Measurements from ENCODE around the gene CIB1.

DNA sequence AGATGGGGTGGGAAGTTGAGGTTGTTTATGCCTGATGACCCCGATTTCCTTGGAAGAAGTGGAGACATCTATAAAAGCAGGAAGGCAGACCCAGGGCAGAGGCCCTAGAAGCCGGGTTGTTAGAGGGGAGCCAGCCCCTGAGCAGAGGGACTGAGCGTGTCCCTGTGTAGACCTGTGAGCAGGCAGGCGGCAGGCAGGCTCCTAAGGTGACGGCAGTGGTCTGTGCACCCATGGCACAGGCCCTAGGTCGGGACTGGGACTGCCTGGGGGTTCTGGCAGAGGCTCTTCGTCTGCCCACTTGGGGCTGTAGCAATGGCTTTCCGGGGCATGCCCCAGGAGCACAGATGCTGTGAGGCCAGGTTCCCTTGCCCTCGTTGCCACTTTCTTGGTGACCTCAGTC, 22.7 kb downstream of the CIB1 start:
- TF ChIP-seq EZH2phosphoT487 (IDR thresholded peaks at IDR 0.05; ENCODE audit: low read depth, severe bottlenecking, unreplicated experiment) = no peak
- TF ChIP-seq, protein P1, sequence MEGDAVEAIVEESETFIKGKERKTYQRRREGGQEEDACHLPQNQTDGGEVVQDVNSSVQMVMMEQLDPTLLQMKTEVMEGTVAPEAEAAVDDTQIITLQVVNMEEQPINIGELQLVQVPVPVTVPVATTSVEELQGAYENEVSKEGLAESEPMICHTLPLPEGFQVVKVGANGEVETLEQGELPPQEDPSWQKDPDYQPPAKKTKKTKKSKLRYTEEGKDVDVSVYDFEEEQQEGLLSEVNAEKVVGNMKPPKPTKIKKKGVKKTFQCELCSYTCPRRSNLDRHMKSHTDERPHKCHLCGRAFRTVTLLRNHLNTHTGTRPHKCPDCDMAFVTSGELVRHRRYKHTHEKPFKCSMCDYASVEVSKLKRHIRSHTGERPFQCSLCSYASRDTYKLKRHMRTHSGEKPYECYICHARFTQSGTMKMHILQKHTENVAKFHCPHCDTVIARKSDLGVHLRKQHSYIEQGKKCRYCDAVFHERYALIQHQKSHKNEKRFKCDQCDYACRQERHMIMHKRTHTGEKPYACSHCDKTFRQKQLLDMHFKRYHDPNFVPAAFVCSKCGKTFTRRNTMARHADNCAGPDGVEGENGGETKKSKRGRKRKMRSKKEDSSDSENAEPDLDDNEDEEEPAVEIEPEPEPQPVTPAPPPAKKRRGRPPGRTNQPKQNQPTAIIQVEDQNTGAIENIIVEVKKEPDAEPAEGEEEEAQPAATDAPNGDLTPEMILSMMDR (IDR thresholded peaks at IDR 0.05; ENCODE audit: poor library complexity) = no peak
- TF ChIP-seq EZH2 (IDR thresholded peaks at IDR 0.05; ENCODE audit: borderline replicate concordance) = no peak
